Loucy (cell line): ENCODE measurements around the gene MDN1.

Experiments
- H2AFZ ChIP-seq: fragments of 200-600 bp; sonication (generic); 2 replicates; pipeline ENCODE4 v1.6.0; 2016; ENCODE audit warnings: antibody characterized with exemption, mild to moderate bottlenecking, low read length, moderate library complexity
- H3F3A ChIP-seq: fragments of 200-600 bp; 2 replicates; pipeline ENCODE4 v1.6.0; 2016; ENCODE audit warnings: antibody characterized with exemption, low read depth, mild to moderate bottlenecking
- H3K27me3 ChIP-seq: fragments of 200-600 bp; sonication (generic); 2 replicates; pipeline ENCODE4 v1.6.1; 2014; ENCODE audit warnings: low read length, mild to moderate bottlenecking; ENCODE audit not compliant: insufficient read depth, poor library complexity, severe bottlenecking
- H3K36me3 ChIP-seq: fragments of 200-600 bp; sonication (generic); 2 replicates; pipeline ENCODE4 v1.6.1; 2016; ENCODE audit warnings: low read length; ENCODE audit not compliant: insufficient read depth
- H3K4me1 ChIP-seq: fragments of 200-600 bp; sonication (generic); 2 replicates; pipeline ENCODE4 v1.5.1; 2014; ENCODE audit warnings: low read length, mild to moderate bottlenecking; ENCODE audit not compliant: insufficient read depth, poor library complexity, severe bottlenecking
- H3K4me2 ChIP-seq: fragments of 200-600 bp; sonication (generic); 2 replicates; pipeline ENCODE4 v1.6.0; 2014; ENCODE audit warnings: antibody characterized with exemption, low read length, low read depth, mild to moderate bottlenecking; ENCODE audit not compliant: poor library complexity, severe bottlenecking
- H3K4me3 ChIP-seq: fragments of 200-600 bp; sonication (generic); 2 replicates; pipeline ENCODE4 v1.5.1; 2014; ENCODE audit warnings: low read length, mild to moderate bottlenecking, mixed read lengths; ENCODE audit not compliant: poor library complexity, severe bottlenecking
- H3K79me2 ChIP-seq: fragments of 200-600 bp; sonication (generic); 2 replicates; pipeline ENCODE4 v1.6.1; 2014; ENCODE audit warnings: low read length; ENCODE audit not compliant: insufficient read depth
- H3K9ac ChIP-seq: fragments of 200-600 bp; sonication (generic); 2 replicates; pipeline ENCODE4 v1.6.0; 2014; ENCODE audit warnings: mild to moderate bottlenecking, low read depth, low read length, moderate library complexity; ENCODE audit not compliant: poor library complexity, severe bottlenecking
- H3K9me2 ChIP-seq: fragments of 200-600 bp; sonication (generic); replicated peaks from 2 replicates; pipeline ENCODE4 v1.6.1; 2016; ENCODE audit warnings: low read depth, low read length, mixed read lengths
- H3K9me3 ChIP-seq: fragments of 200-600 bp; sonication (generic); 2 replicates; pipeline ENCODE4 v1.6.1; 2014; ENCODE audit warnings: mild to moderate bottlenecking, antibody characterized with exemption, low read length, low read depth; ENCODE audit not compliant: insufficient read depth
- H4K20me1 ChIP-seq: fragments of 200-600 bp; sonication (generic); 2 replicates; pipeline ENCODE4 v1.6.0; 2014; ENCODE audit warnings: antibody characterized with exemption, low read length, mild to moderate bottlenecking; ENCODE audit not compliant: insufficient read depth, poor library complexity, severe bottlenecking
- CTCF ChIP-seq: fragments of 200-600 bp; sonication (generic); conservative IDR thresholded peaks from 2 replicates; pipeline ENCODE4 v1.5.1; 2014; ENCODE audit warnings: mild to moderate bottlenecking, antibody characterized with exemption, low read length
- EZH2phosphoT487 ChIP-seq: fragments of 200-600 bp; IDR thresholded peaks from 2 replicates; pipeline ENCODE4 v1.6.1; 2018; ENCODE audit warnings: antibody characterized with exemption, mild to moderate bottlenecking, moderate library complexity, borderline replicate concordance

MDN1 gene

DNA sequence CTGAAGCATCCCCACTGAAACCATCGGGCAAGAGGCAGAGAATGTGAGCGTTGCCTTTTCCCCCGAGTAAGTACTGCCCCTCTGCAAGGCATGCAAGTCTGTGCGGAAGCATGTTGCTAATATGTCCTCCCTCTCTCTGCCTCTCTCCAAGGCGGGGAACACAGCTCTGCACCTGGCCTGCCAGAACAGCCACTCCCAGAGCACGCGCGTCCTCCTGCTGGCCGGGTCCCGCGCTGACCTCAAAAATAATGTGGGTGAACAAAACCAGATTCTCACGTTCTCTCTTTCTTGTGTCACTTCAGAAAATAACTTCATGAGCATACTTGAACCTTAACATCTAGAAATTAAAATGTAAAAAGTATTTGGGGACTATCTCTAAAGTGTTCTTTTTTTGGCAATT, 207.5 kb downstream of the MDN1 start:
- Histone ChIP-seq H3K4me2 (no peak overlapping the region), H4K20me1 (no peaks in the 10 kb centered on the region), H3K79me2 (no peaks in the 10 kb centered on the region), H3K4me3 (no peak overlapping the region), H3K9me3 (no peaks in the 10 kb centered on the region), H3F3A (no peaks in the 10 kb centered on the region), H3K27me3 (no peaks in the 10 kb centered on the region), H3K9ac (no peak overlapping the region), H3K36me3 (no peaks in the 10 kb centered on the region), H2AFZ (no peak overlapping the region), H3K9me2 (no peaks in the 10 kb centered on the region), H3K4me1 (peaks cover 8% of the 10 kb centered on the region)
- TF ChIP-seq CTCF (no peak), EZH2phosphoT487 (no peak)

DNA sequence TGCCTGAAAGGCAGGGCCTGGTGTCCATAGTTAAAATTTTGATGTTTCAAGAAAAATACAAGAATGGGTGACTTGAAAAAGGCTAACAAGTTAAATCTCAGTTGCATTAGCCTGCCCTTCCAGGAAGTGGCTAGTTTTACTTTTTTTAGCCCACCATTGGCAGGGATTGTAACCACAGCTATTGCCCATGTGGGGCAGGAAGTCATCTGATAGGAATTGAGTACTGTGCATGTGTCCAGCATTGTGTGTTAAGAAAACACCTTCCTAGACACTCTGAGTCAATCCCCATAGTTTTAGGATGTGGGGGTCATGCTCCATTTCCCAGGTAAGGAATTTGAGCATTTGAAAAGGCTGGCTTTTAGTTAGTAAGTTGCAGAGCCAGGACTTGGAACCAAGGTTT, 207.9 kb downstream of the MDN1 start:
- no peaks in the 10 kb centered on the region for H3K9me3 ChIP-seq
- H3K4me2 ChIP-seq: no peak overlapping the region
- H3K27me3 ChIP-seq: no peaks in the 10 kb centered on the region
- H3K9ac ChIP-seq: no peak overlapping the region
- TF ChIP-seq CTCF (no peak), EZH2phosphoT487 (no peak)
- no peak overlapping the region for H2AFZ ChIP-seq
- no peaks in the 10 kb centered on the region for H3K9me2 ChIP-seq
- H3K4me3 ChIP-seq: no peak overlapping the region
- no peaks in the 10 kb centered on the region for H4K20me1 ChIP-seq
- peaks cover 8% of the 10 kb centered on the region for H3K4me1 ChIP-seq
- H3F3A ChIP-seq: no peaks in the 10 kb centered on the region
- no peaks in the 10 kb centered on the region for H3K36me3 ChIP-seq
- no peaks in the 10 kb centered on the region for H3K79me2 ChIP-seq

DNA sequence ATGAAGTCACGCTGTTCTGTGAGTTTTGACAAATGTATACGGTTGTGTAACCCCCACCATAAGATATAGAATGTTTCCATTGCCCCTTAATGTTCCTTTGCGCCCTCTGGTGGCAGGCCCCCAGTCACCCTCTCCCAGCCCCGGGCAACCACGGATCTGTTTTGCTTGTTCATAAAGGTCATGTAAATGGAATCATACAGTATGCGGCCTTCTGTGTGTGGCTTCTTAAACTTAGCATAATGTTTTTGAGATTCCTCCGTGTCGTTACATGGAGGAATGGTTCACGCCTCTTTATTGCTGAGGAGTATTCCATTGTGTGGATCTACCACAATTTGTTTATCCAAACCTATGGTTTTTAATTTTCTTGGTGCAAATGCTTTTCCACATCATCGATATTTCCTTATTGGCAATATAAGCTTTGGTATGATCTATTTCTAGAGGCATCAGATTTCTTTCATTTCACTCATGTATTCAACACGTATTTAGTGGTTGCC, 209.4 kb downstream of the MDN1 start:
- Histone ChIP-seq H3K9ac (no peak overlapping the region), H3K27me3 (no peaks in the 10 kb centered on the region), H3F3A (no peaks in the 10 kb centered on the region), H3K9me3 (no peaks in the 10 kb centered on the region), H3K4me3 (no peak overlapping the region), H3K4me1 (peaks cover 8% of the 10 kb centered on the region), H3K9me2 (no peaks in the 10 kb centered on the region), H4K20me1 (no peaks in the 10 kb centered on the region), H3K36me3 (no peaks in the 10 kb centered on the region), H3K79me2 (no peaks in the 10 kb centered on the region), H2AFZ (no peak overlapping the region), H3K4me2 (no peak overlapping the region)
- peak; percentile 96 for TF ChIP-seq CTCF
- TF ChIP-seq EZH2phosphoT487: no peak
